ENCODE data around the gene USH2A. TPM values are rescaled to one million over a fixed set of nuclear protein-coding genes. Genes with fewer than 3 reads are reported as not detected.

Gene USH2A
- total RNA-seq, 1 donor: under 0.01 TPM

DNA sequence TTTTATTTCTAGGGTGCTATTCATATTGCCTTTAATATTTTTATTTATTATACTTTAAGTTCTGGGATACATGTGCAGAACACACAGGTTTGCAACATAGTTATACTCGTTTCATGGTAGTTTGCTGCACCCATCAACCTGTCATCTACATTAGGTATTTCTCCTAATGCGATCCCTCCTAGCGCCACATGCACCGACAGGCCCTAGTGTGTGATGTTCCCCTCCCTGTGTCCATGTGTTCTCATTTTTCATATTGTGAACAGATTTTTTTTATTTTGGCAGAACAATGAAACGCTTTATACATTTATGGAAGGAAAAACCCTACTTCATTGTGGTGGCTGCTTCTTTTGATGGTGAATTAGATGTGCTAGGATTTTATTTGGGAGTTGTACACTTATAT lies 14.4 kb upstream of the USH2A start:
- no peak for DNase-seq (ENCODE audit: low read depth)
- TF ChIP-seq CTCF (IDR thresholded peaks at IDR 0.05; ENCODE audit: insufficient read depth, low read depth, low read length): no peak

DNA sequence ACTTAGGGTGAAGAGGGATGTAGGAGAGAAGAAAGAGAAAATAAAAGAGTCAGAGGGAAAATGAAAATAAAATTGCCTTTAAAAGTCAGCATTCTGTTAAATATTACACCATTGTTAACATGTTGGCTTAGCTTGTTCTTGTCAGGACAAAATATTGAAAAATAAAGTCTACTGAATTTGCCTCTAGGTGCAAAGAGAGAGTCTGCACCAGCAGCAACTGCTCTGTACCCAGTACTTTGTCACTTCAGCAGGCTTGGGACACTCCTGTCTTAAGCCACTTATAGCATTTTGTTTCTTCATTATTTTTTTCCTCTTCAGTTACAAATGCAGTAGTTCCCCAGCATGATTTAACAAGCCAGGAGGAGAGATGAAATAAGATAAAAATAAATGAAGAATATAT lies 11.0 kb upstream of the USH2A start:
- no peak for TF ChIP-seq CTCF (IDR thresholded peaks at IDR 0.05; ENCODE audit: insufficient read depth, low read depth, low read length)
- H3K4me3 ChIP-seq (ENCODE audit: low read depth, low read length): no peak overlapping the region
- DNase-seq (ENCODE audit: low read depth): no peak

More for the DNA sequence above, 14.4 kb upstream of the USH2A start:
- H3K4me3 ChIP-seq (ENCODE audit: low read depth, low read length): no peak overlapping the region

- no peak overlapping the region for H3K4me3 ChIP-seq (ENCODE audit: low read depth, low read length)
- TF ChIP-seq CTCF (IDR thresholded peaks at IDR 0.05; ENCODE audit: insufficient read depth, low read depth, low read length): no peak
- DNase-seq (ENCODE audit: low read depth): no peak
Measured at GRCh38 chr1:216433175-216433574, 9.9 kb upstream of the USH2A start.

GRCh38 chr1:216430744-216431143 lies 7.5 kb upstream of the USH2A start:
- DNase-seq (ENCODE audit: low read depth): no peak
- no peak overlapping the region for H3K4me3 ChIP-seq (ENCODE audit: low read depth, low read length)
- TF ChIP-seq CTCF (IDR thresholded peaks at IDR 0.05; ENCODE audit: insufficient read depth, low read depth, low read length): no peak

DNA sequence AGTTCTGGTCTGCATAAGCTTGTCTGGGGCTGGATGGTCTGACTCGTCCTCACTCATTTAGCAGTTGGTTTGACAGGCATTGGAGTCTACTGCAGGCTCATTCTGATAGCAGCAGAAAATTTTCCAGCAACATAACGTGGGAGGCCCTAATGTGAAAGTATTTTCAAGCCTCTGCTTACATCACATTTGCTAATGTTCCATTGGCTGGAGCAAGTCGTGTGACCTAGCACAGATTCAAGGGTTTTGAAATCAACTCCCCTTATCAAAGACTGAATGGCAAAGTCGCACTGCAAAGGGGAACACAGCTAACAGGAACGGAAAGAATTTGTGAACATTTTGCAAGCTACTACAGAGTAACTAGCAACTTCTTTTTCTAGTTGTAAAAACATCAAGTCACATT lies 2.3 kb upstream of the USH2A start:
- TF ChIP-seq CTCF (IDR thresholded peaks at IDR 0.05; ENCODE audit: insufficient read depth, low read depth, low read length): no peak
- H3K4me3 ChIP-seq (ENCODE audit: low read depth, low read length): no peak overlapping the region
- peak; percentile 42 for DNase-seq (ENCODE audit: low read depth)

GRCh38 chr1:216420746-216421145 lies 2.5 kb downstream of the USH2A start:
- DNase-seq (ENCODE audit: low read depth): no peak
- TF ChIP-seq CTCF (IDR thresholded peaks at IDR 0.05; ENCODE audit: insufficient read depth, low read depth, low read length): no peak
- no peak overlapping the region for H3K4me3 ChIP-seq (ENCODE audit: low read depth, low read length)

DNA sequence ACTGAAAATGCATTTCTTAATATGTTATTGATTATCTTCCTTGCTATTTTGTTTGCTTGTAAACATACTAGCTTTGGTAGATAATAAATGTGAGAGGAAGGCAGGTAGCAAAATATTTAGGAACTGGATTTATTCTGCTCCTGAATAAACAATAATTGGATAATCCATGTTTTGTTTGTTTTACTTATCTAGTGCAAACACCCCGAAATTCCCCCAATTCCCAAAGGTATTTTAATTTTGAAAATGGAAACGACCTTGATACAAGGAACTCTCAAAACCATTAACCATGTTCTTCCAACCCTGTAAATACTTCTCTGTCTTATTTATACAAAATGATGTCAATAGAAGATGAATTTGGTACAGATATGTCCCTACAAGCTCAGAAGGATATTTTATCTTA lies 3.0 kb downstream of the USH2A start:
- no peak for TF ChIP-seq CTCF (IDR thresholded peaks at IDR 0.05; ENCODE audit: insufficient read depth, low read depth, low read length)
- H3K4me3 ChIP-seq (ENCODE audit: low read depth, low read length): no peak overlapping the region
- no peak for DNase-seq (ENCODE audit: low read depth)
